GM19395 (cell line): ENCODE measurements around the gene CD101.

Experiments used
- ATAC-seq: cut with Tn5 transposase; IDR thresholded peaks from one replicate; pipeline ENCODE4 v1.9.1; 2021; ENCODE audit warnings: mild to moderate bottlenecking, moderate library complexity; ENCODE audit not compliant: unreplicated experiment

The CD101 gene

DNA sequence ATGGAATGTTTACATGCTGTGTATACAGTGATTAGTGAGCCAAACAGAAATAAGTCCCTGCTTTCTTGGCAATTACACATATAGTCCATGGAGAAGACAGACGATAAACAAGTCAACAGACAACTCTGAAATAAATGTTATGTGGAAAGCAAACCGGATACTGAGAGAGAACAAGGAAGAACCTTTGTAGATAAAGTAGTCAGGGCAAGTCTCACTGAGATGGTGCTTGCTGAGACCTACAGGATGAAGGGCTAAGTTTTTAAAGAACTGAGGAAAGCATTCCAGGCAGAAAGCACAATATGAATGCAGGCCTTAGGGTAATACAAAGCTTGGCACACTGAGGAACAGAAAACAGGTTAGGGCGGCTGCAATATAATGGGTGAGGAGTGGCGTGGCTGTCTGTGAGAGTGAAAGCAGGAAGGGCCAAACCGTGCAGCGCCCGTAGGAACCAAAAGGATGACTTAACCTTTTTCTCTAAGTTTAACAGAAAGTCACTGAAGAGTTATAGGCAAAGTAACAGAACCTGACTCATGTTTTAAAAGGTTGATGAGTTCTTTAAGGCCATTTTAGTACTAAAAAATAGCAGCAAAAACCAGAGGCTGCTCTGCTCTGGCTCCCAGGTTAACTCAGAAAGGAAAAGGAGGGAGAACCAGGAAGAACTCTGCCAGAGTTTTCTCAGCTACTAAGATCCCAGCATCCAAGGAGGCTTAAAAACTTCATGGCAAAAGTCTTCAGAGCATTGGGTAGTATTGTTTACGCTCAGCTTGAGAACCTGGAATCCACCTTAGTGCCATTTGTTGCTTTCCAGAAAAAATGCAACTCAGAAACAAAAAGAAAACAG is 49.9 kb downstream of the CD101 start:
- ATAC-seq = peak; percentile 86

DNA sequence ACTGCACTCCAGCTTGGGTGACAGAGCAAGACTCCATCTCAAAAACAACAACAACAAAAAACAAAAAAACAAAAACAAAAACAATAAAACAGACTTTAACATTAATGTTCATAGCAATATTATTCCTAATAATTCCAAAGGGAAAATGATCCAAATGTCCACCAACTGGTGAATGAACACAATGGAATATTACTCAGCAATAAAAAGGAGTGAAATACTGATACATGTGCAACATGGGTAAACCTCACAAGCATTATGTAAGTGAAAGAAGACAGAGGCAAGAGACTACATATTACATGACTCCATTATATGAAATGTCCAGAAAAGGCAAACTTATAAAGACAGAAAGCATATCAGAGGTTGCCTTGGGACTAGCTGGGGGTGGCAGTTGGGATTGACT is 52.5 kb downstream of the CD101 start:
- no peak for ATAC-seq

DNA sequence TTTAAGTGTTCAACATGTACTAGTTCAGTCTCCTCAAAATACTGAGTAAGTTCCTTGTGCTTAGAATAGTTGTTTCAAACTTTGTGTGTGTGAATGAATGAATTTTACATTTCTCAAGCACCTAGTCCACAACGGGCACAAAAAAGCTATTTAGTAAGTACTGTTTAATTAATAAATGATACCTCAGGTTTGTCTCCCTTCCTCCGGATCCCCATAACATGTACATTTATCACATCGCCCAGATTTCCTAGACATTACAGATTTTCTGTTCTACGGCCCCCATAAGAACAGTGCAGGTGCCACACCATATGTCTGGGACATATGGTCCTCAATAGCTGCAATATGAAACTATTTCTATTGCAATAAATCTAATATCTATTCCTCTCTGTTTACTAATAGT is 57.2 kb downstream of the CD101 start:
- no peak for ATAC-seq

DNA sequence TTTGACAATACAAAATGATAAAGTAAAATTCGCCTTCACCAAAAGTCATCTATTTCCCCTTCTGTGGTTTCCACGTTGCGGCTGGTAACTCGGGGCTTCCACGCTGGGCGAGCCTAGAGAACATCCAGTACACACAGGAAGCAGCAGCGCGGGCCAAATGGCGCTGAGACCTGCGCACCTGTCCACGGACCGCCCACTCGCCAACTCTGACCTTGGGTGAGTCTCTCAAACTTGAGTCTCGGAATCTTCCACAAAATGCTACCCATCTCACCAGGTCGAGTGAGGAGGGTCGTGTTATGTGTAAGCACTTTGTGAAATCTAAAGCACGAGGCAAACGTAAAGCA is 57.7 kb downstream of the CD101 start:
- ATAC-seq = peak; percentile 42

- ATAC-seq = peak; percentile 94
Observed at GRCh38 chr1:117059678-117060440, 58.3 kb downstream of the CD101 start, which contains the start of gene TTF2. Gene TTF2, plus strand, starts transcription at chr1:117060326. Its CDS starts 21 bp downstream, at chr1:117060347.

DNA sequence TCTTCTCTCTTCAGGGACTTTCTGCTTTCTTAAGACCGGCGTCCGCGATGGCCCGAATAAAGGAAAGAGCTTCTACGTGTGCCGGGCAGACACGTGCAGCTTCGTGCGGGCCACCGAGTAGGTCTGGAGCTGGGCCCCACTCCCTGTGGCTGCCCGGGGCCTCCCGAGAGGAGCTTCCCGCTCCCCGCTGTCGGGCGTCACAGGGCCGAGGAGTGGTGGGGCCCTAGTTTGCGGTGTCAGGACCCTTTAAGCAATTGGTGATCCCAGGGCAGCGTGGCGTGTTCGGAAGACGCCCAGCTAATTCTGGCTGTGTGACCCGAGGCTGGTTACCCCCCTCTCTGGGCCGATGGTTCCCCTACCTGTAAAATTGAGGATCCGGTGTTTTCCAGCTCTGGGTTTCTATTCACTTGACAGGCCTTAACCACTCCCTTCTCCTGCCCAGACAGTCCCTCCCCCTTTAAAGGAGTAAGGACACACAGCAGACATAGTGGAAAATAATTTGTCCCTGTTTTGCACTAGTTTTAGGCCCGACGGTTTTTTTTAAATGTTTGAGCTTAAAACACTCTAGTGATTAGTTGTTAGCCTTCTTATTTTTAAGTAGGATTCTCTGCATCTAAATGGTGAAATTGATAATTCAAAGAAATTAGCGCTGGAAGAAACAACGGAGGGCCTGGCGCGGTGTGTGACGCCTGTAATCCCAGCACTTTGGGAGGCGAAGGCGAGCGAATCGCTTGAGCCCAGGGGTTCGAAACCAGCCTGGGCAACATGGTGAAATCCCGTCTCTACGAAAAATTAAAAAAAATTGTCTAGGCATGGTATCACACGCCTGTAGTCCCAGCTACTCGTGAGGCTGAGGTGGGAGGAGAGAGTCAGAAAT is 59.1 kb downstream of the CD101 start:
- peak; percentile 18 for ATAC-seq

- ATAC-seq = no peak
Observed at GRCh38 chr1:117061986-117062415, 60.4 kb downstream of the CD101 start.

GRCh38 chr1:117066367-117066766 is 64.8 kb downstream of the CD101 start:
- no peak for ATAC-seq

- ATAC-seq = peak; percentile 78
Observed at GRCh38 chr1:117067533-117068370, 66.2 kb downstream of the CD101 start.

DNA sequence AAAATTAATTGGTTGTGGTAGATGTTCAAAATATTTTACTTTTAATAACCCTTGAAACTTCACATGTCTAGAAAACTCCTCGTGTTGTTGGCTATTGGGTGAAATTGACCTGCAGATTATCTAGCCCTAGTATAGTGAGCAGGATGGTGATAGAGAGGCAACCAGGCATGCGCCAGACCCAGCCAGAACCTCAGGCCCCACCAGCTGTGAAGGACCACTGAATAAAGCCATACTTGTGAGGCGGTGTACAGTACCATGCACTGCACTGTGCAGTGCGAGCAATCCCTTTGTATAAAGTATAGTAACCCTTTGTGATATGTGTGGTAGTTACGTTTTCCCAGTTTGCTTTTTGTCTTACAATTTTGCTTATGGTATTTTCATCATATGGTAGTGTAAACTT is 67.0 kb downstream of the CD101 start:
- ATAC-seq = no peak

- ATAC-seq = no peak
Observed at GRCh38 chr1:117069220-117069844, 67.8 kb downstream of the CD101 start.

GRCh38 chr1:117070124-117070523 is 68.6 kb downstream of the CD101 start:
- no peak for ATAC-seq

GRCh38 chr1:117076648-117077047 is 75.1 kb downstream of the CD101 start:
- no peak for ATAC-seq

DNA sequence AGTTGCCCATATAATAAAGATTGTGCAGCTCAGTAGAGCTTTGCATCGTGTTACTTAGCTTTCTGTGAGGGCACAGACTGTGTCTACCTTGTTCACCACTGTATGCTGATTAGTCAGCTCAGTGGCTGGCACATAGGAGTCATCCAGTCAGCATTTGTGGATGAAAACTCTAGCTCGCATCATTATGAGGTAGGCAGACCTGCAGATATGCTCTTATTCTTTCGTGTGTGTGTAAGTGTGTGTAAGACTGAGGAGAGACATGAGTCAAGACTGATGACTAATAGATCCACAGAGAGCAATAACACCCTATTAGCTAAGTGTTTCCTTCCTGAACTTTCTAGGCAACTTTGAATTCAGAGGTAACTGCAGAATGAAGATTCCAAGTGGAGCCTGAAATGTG is 75.7 kb downstream of the CD101 start:
- no peak for ATAC-seq

DNA sequence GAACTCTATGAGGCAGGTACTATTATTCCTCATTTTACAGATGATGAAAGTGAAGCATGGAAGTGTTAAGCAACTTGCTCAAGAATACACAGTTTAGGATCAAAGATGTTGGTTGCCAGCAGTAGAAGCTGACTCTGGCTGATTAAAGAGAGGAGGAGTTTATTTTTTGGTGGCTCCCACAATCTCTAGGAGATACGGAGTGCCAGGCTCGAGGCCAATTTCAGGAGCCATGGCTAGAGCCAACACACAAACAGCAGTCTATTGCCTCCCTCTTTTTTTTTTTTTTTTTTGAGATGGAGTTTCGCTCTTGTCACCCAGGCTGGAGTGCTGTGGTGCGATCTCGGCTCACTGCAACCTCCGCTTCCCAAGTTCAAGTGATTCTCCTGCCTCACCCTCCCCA is 78.2 kb downstream of the CD101 start:
- no peak for ATAC-seq

DNA sequence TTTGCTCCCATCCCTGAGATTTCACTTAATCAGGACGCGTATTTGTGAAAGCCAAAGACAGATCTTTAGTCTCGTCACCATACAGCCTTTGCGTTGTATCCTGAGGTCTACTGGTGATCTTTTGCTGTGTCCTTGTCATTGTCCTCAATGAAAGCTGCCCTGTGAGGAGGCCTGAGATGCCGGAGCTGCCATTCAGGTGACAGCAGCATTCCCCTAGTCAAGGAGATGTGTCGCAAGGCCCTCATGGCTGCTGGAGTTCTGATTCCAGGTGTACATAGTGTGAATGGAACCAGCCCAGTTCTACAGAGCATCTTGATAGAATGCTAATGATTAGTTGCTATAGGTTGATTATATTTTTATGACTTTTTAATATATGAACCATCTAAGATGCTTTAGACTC is 82.7 kb downstream of the CD101 start:
- ATAC-seq = no peak
